ENCODE data around the gene ZFYVE27. TPM values are rescaled to one million over a fixed set of nuclear protein-coding genes. Genes with fewer than 3 reads are reported as not detected.

Gene ZFYVE27
- total RNA-seq, 1 donor from 2014 or later, result 48.5 TPM

DNA sequence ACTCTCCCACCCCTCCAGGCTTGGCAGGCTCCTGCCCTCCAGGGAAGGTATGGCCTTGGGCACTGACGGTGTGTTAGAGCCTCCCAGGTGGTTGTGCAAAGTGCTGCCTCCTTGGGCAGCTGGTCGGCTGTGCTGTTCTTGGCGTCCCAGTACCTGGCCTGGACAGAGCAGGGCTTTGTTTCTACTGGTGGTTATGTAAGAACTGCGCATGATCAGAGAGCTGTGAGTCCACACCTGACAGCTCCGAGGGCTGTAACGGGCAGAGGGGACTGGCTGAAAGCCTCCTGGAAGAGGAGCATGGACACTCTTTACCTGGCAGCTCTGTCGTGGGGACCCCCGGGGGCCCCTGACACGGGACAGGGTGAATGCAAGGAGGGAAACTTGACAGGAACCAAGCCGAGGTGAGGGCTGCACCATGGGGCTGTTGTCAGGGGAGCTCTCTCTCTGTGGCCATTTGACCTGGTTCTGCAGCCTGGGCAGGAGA is 37.9 kb downstream of the ZFYVE27 start:
- no peaks in the 10 kb centered on the region for H3K36me3 Mint-ChIP-seq (ENCODE audit: unreplicated experiment)
- H3K4me1 Mint-ChIP-seq (ENCODE audit: low read depth, unreplicated experiment), result no peaks in the 10 kb centered on the region
- no peak overlapping the region for H3K4me3 Mint-ChIP-seq (ENCODE audit: unreplicated experiment)
- peaks cover 3% of the 10 kb centered on the region for H3K9me3 Mint-ChIP-seq (ENCODE audit: unreplicated experiment)
- no peak for TF ChIP-seq CTCF (IDR thresholded peaks at IDR 0.05; ENCODE audit: partially characterized antibody, unreplicated experiment)
- no peak overlapping the region for H3K27ac Mint-ChIP-seq (ENCODE audit: unreplicated experiment)
- H3K27me3 Mint-ChIP-seq (ENCODE audit: unreplicated experiment), result peaks cover 23% of the 10 kb centered on the region
- DNase-seq, result no peak

GRCh38 chr10:97777143-97777542 is 40.2 kb downstream of the ZFYVE27 start:
- Mint-ChIP-seq H3K27ac (ENCODE audit: unreplicated experiment) (no peak overlapping the region), H3K27me3 (ENCODE audit: unreplicated experiment) (peaks cover 13% of the 10 kb centered on the region), H3K4me1 (ENCODE audit: low read depth, unreplicated experiment) (no peaks in the 10 kb centered on the region), H3K9me3 (ENCODE audit: unreplicated experiment) (peaks cover 2% of the 10 kb centered on the region), H3K36me3 (ENCODE audit: unreplicated experiment) (no peaks in the 10 kb centered on the region), H3K4me3 (ENCODE audit: unreplicated experiment) (no peak overlapping the region)
- no peak for TF ChIP-seq CTCF (IDR thresholded peaks at IDR 0.05; ENCODE audit: partially characterized antibody, unreplicated experiment)
- DNase-seq, result no peak

- DNase-seq, result no peak
- no peak overlapping the region for H3K27ac Mint-ChIP-seq (ENCODE audit: unreplicated experiment)
- H3K4me3 Mint-ChIP-seq (ENCODE audit: unreplicated experiment), result no peak overlapping the region
- H3K27me3 Mint-ChIP-seq (ENCODE audit: unreplicated experiment), result peaks cover 3% of the 10 kb centered on the region
- no peaks in the 10 kb centered on the region for H3K9me3 Mint-ChIP-seq (ENCODE audit: unreplicated experiment)
- no peaks in the 10 kb centered on the region for H3K4me1 Mint-ChIP-seq (ENCODE audit: low read depth, unreplicated experiment)
- H3K36me3 Mint-ChIP-seq (ENCODE audit: unreplicated experiment), result no peaks in the 10 kb centered on the region
- no peak for TF ChIP-seq CTCF (IDR thresholded peaks at IDR 0.05; ENCODE audit: partially characterized antibody, unreplicated experiment)
These were observed 41.7 kb downstream of the ZFYVE27 start for GRCh38 chr10:97778452-97779302.

GRCh38 chr10:97779492-97779891 is 42.6 kb downstream of the ZFYVE27 start:
- H3K4me1 Mint-ChIP-seq (ENCODE audit: low read depth, unreplicated experiment), result no peaks in the 10 kb centered on the region
- no peak for TF ChIP-seq CTCF (IDR thresholded peaks at IDR 0.05; ENCODE audit: partially characterized antibody, unreplicated experiment)

DNA sequence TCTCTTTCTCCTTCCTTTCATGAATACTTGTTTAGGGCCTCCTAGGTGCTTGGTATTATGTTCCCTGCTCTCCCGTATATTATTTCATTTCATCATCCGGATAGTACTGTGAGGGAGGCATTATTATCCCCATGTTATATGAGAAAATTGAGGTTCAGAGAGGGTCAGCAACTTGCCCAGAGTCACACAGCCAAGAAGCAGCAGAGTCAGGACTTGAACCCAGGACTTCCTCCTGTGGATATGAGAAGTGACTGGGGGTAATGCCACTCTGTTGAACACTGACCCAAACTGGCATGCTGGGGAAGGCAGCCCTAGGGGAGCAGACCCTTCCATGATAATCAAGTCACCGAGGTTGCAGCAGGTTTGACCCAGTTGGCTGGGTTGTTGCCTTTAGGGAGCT is 43.0 kb downstream of the ZFYVE27 start:
- Mint-ChIP-seq H3K9me3 (ENCODE audit: unreplicated experiment) (no peaks in the 10 kb centered on the region), H3K27me3 (ENCODE audit: unreplicated experiment) (peaks cover 5% of the 10 kb centered on the region), H3K4me3 (ENCODE audit: unreplicated experiment) (no peak overlapping the region), H3K36me3 (ENCODE audit: unreplicated experiment) (no peaks in the 10 kb centered on the region), H3K4me1 (ENCODE audit: low read depth, unreplicated experiment) (no peaks in the 10 kb centered on the region), H3K27ac (ENCODE audit: unreplicated experiment) (no peak overlapping the region)
- DNase-seq, result no peak
- no peak for TF ChIP-seq CTCF (IDR thresholded peaks at IDR 0.05; ENCODE audit: partially characterized antibody, unreplicated experiment)

More at GRCh38 chr10:97779492-97779891, 42.6 kb downstream of the ZFYVE27 start:
- Mint-ChIP-seq H3K4me3 (ENCODE audit: unreplicated experiment) (no peak overlapping the region), H3K9me3 (ENCODE audit: unreplicated experiment) (no peaks in the 10 kb centered on the region), H3K36me3 (ENCODE audit: unreplicated experiment) (no peaks in the 10 kb centered on the region), H3K27ac (ENCODE audit: unreplicated experiment) (no peak overlapping the region), H3K27me3 (ENCODE audit: unreplicated experiment) (peaks cover 3% of the 10 kb centered on the region)
- DNase-seq, result no peak

All from glutamatergic neuron (in vitro differentiated cells).